KMS-11 (cell line): Measurements from ENCODE around the gene KHK.

ENCODE experiments used
- H2AFZ ChIP-seq: fragments of 200-600 bp; sonication (generic); 2 replicates; pipeline ENCODE4 v1.6.1; 2016; ENCODE audit warnings: antibody characterized with exemption, mixed run types, low read depth
- H3K27ac ChIP-seq: fragments of 200-600 bp; sonication (generic); 2 replicates; pipeline ENCODE4 v1.6.1; 2016; ENCODE audit warnings: mild to moderate bottlenecking, mixed run types
- H3K27me3 ChIP-seq: fragments of 200-600 bp; sonication (generic); 2 replicates; pipeline ENCODE4 v1.6.1; 2017; ENCODE audit warnings: mild to moderate bottlenecking, low read depth, mixed run types, moderate library complexity; ENCODE audit not compliant: insufficient read depth
- H3K36me3 ChIP-seq: fragments of 200-600 bp; sonication (generic); 2 replicates; pipeline ENCODE4 v1.6.1; 2017; ENCODE audit warnings: mild to moderate bottlenecking, mixed run types; ENCODE audit not compliant: insufficient read depth
- H3K4me1 ChIP-seq: fragments of 200-600 bp; sonication (generic); 2 replicates; pipeline ENCODE4 v1.6.1; 2016; ENCODE audit warnings: mild to moderate bottlenecking, low read depth, mixed run types; ENCODE audit not compliant: poor library complexity, severe bottlenecking
- H3K4me2 ChIP-seq: fragments of 200-600 bp; sonication (generic); 2 replicates; pipeline ENCODE4 v1.7.0; 2016; ENCODE audit warnings: mild to moderate bottlenecking, mixed run types
- H3K4me3 ChIP-seq: fragments of 200-600 bp; sonication (generic); IDR thresholded peaks from 2 replicates; pipeline ENCODE4 v1.6.1; 2017; ENCODE audit warnings: low read depth, low read length, mixed read lengths; ENCODE audit not compliant: insufficient read depth
- H3K79me2 ChIP-seq: fragments of 200-600 bp; sonication (generic); 2 replicates; pipeline ENCODE4 v1.6.1; 2016; ENCODE audit warnings: low read depth, mixed run types; ENCODE audit not compliant: insufficient read depth
- H3K9ac ChIP-seq: fragments of 200-600 bp; sonication (generic); 2 replicates; pipeline ENCODE4 v1.6.1; 2016; ENCODE audit warnings: mild to moderate bottlenecking, mixed run types
- H4K20me1 ChIP-seq: fragments of 200-600 bp; sonication (generic); 2 replicates; pipeline ENCODE4 v1.6.1; 2016; ENCODE audit warnings: mild to moderate bottlenecking, mixed run types; ENCODE audit not compliant: insufficient read depth
- TF ChIP-seq, protein P1 (sequence below): fragments of 200-600 bp; sonication (generic); conservative IDR thresholded peaks from 2 replicates; pipeline ENCODE4 v1.6.1; 2017; ENCODE audit warnings: low read depth, mild to moderate bottlenecking, antibody characterized with exemption, low read length, moderate library complexity, mixed read lengths

Gene KHK

DNA sequence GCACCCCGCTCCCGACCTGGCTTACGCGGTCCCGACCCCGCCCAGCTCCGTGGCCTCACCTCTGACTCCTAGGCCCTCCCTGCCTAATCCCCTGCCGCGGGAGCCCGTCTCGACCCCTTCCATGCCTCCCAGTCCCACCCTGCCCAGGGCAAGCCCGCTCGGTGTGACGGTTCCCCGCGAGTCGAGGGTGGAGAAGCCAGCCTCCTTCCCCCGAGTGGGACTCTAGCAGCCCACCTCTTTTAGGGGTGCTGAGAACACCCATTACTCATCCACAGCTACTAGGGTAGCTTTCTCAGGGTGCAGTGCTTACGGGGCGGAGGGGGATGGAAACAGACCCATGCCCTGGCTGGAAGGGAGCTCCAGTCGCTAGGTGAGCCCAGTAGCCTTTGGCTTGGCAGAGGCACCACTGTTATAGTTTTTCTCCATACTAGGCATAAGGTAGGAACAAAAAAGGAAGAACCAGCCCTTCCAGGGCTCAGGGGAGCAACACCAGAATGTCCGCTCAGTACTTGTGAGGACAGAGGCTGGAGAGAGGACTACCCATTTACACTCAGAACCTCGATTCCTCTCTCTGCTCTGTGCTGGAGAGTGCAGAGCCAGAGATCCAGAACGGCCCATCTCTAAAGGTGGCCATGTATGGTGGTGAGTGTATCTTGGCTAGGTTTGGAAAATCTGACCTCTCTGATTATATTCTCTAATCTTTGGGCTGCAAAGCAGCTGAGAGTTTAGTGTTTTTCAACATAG is 34.5 kb upstream of the KHK start:
- Histone ChIP-seq H3K36me3 (no peaks in the 10 kb centered on the region), H3K79me2 (no peaks in the 10 kb centered on the region), H3K4me3 (peak overlapping the region; percentile 91), H2AFZ (peak overlapping the region; percentile 80; the same call in 1 of the 2 replicates), H3K27me3 (no peaks in the 10 kb centered on the region), H3K4me2 (peak overlapping the region; percentile 87), H3K4me1 (peaks cover 6% of the 10 kb centered on the region), H4K20me1 (no peaks in the 10 kb centered on the region), H3K9ac (peak overlapping the region; percentile 33; the same call in 1 of the 2 replicates), H3K27ac (no peak overlapping the region)
- TF ChIP-seq, protein P1, sequence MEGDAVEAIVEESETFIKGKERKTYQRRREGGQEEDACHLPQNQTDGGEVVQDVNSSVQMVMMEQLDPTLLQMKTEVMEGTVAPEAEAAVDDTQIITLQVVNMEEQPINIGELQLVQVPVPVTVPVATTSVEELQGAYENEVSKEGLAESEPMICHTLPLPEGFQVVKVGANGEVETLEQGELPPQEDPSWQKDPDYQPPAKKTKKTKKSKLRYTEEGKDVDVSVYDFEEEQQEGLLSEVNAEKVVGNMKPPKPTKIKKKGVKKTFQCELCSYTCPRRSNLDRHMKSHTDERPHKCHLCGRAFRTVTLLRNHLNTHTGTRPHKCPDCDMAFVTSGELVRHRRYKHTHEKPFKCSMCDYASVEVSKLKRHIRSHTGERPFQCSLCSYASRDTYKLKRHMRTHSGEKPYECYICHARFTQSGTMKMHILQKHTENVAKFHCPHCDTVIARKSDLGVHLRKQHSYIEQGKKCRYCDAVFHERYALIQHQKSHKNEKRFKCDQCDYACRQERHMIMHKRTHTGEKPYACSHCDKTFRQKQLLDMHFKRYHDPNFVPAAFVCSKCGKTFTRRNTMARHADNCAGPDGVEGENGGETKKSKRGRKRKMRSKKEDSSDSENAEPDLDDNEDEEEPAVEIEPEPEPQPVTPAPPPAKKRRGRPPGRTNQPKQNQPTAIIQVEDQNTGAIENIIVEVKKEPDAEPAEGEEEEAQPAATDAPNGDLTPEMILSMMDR = no peak

DNA sequence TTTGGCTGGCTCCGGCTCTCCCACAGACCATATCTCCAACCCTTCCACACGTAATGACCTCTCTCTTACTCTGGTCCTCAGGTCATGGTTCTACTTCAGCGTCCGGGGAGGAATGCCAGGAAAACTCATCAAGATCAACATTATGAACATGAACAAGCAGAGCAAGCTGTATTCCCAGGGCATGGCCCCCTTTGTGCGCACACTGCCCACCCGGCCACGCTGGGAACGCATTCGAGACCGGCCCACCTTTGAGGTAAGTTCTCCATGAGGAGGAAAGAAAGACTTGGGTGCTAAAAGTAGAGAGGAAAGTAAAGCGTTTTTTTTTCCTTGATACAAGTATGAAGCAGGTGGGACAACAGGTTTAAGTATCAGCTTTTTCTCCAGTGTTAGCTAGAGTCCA is 33.3 kb upstream of the KHK start:
- H3K4me3 ChIP-seq = no peak overlapping the region
- H4K20me1 ChIP-seq = no peaks in the 10 kb centered on the region
- H2AFZ ChIP-seq = no peak overlapping the region
- TF ChIP-seq, protein P1 = no peak
- H3K4me2 ChIP-seq = no peak overlapping the region
- no peaks in the 10 kb centered on the region for H3K27me3 ChIP-seq
- H3K27ac ChIP-seq = no peak overlapping the region
- no peak overlapping the region for H3K9ac ChIP-seq
- no peaks in the 10 kb centered on the region for H3K79me2 ChIP-seq
- H3K36me3 ChIP-seq = no peaks in the 10 kb centered on the region
- H3K4me1 ChIP-seq = peaks cover 6% of the 10 kb centered on the region

DNA sequence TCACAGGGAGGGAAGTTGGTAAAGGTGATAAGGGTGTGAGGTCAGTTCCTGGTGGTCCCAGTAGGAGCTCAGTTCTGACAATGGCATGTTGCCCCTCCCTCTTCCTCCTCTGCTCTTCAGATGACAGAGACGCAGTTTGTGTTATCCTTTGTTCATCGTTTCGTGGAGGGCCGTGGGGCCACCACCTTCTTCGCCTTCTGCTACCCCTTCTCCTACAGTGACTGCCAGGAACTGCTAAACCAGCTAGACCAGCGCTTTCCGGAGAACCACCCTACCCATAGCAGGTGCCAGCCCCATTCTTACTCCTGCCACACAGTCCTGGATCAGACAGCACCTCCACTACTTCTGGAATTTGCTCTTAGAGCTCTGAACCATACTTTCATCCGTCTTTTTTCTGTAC is 32.8 kb upstream of the KHK start:
- TF ChIP-seq, protein P1 = no peak
- H3K9ac ChIP-seq = no peak overlapping the region
- H3K36me3 ChIP-seq = no peaks in the 10 kb centered on the region

DNA sequence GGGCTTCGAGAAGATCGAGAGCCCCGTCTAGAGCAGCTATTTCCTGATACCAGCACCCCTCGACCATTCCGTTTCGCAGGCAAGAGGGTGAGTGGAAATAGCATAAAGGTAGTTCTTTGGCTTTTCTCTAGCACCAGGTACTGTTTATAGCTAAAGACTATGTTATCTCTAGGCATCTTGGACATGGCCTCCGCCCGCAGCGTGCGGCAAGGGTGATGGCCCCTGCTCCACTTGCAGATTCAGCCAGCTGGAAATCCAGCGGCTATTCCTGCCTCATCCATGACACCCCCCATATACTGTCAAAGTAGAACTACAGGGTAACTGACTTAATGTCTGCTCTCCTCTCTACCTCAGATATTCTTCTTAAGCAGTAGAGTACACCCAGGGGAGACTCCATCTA is 31.9 kb upstream of the KHK start:
- H3K27me3 ChIP-seq = no peaks in the 10 kb centered on the region
- no peaks in the 10 kb centered on the region for H3K36me3 ChIP-seq
- no peak overlapping the region for H3K27ac ChIP-seq
- no peak overlapping the region for H3K4me2 ChIP-seq
- no peaks in the 10 kb centered on the region for H3K79me2 ChIP-seq
- TF ChIP-seq, protein P1 = no peak
- no peak overlapping the region for H2AFZ ChIP-seq
- peaks cover 6% of the 10 kb centered on the region for H3K4me1 ChIP-seq
- no peak overlapping the region for H3K4me3 ChIP-seq
- no peaks in the 10 kb centered on the region for H4K20me1 ChIP-seq
- no peak overlapping the region for H3K9ac ChIP-seq

More for the DNA sequence above, 32.8 kb upstream of the KHK start:
- Histone ChIP-seq H3K4me1 (peaks cover 6% of the 10 kb centered on the region), H3K4me3 (no peak overlapping the region), H3K79me2 (no peaks in the 10 kb centered on the region), H3K27me3 (no peaks in the 10 kb centered on the region), H4K20me1 (no peaks in the 10 kb centered on the region), H3K27ac (no peak overlapping the region), H2AFZ (no peak overlapping the region), H3K4me2 (no peak overlapping the region)
